GM18520 (cell line): ENCODE measurements around the gene ZNF350.
"Not testable (repeated sequence)": the region's sequence is repeated elsewhere in the genome, so short reads cannot be mapped to it uniquely, and the experiment has no call there.

ENCODE experiments used
- ATAC-seq: cut with Tn5 transposase; IDR thresholded peaks from one replicate; pipeline ENCODE4 v1.9.1; 2021; ENCODE audit not compliant: unreplicated experiment

Gene ZNF350

DNA sequence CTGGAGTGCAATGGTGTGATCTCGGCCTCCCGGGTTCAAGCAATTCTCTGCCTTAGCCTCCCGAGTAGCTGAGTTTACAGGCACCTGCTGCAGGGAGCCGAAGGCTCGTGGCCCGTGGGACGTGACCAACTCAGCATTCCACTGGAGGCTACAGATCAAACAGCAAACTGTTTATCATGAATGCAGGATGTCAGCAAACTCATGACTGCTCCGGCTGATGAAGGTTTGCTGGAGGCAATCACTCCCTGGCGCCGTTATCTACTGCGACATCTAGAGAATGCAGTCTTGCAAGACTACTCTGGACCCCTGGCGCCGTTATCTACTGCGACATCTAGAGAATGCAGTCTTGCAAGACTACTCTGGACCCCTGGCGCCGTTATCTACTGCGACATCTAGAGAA lies 10.9 kb downstream of the ZNF350 start:
- ATAC-seq: not testable (repeated sequence)

DNA sequence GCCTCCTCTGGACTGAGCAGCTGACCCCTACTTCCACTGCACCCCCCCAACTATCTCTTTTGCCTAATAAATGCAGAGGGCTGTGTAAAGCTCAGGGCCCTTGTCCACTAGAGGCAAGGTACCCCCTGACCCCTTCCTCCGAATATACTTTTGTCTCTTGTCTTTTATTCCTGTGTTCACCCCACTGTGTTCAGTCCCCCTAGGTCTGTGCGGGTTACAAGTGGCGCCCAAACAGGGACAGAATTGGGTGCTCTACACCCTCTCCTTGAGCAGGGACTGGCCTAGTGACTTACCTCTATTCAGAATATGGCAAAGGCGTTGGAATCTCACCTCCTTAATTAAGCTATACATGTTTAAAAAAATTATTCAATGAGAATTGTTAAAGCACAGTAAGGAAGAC lies 15.0 kb downstream of the ZNF350 start:
- ATAC-seq: no peak

DNA sequence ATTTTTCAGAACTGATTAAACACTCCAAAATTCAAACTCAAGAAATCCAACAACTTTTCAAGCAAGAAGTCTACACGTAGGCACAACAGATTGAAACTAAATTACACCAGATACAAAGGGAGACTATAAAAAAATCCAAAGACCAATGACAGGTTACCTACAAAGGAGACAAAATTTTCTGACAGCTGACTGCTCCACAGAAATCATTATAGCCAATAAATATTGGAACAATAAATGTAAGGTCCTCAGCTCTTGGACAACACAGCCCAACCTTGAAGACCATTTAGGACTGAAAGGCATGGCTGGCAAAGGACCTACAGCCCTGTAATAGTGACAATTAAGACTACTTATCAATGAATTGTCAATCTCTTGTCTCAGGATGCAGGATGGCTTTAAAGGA lies 15.9 kb downstream of the ZNF350 start:
- ATAC-seq: no peak

DNA sequence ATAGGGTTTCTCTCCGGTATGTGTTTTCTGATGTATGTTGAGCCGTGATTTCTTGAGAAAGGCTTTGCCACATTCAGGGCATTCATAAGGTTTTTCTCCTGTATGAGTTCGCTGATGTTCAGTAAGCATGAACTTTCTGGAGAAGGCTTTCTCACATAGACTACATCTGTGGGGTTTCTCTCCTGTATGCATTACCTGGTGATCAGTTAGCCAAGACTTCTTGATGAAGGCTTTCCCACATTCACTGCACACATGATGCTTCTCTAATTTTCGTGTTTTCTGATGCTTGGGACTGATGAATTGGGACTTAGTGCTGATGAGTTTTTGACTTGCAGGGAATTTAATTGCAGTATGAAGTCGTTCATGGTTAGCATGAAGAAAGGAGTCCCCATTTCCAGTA lies 21.1 kb downstream of the ZNF350 start:
- no peak for ATAC-seq

DNA sequence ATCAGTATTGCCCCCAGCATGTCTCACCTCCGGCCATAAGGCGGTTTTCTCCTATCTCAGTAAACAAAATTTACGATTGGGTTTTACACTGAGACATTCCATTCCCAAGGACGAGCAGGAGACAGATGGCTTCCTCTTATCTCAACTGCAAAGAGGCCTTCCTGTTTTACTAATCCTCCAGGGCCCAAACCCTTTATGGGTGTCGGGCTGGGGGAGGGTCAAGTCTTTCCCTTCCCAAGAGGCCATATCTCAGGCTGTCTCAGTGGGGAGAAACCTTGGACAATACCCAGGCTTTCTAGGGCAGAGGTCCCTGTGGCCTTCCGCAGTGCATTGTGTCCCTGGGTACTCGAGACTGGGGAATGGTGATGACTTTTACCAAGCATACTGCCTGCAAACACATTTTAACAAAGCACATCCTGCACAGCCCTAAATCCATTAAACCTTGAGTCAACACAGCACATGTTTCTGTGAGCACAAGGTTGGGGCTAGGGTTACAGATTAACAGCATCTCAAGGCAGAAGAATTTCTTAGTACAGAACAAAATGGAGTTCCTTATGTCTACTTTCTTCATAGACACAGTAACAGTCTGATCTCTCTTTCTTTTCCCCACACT lies 25.9 kb downstream of the ZNF350 start:
- ATAC-seq: not testable (repeated sequence)

DNA sequence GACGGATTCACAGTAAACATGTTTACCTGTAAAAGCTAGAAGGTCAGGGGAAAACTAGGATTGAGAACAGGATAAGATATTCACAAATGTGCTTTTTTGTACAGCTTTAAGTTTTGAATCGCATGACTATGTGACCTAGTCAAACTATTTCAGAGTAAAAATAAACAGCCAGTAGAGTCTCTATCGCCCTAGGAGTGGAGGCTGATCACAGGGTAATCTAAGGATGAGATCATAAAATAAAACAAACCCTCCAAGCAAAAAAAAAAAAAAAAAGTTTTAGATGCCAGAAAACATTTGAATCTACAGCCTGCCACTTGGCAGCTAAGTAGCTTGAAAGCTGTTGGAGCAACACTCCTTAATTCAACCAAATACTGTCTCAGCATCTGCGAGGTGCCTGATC lies 26.8 kb downstream of the ZNF350 start:
- no peak for ATAC-seq

DNA sequence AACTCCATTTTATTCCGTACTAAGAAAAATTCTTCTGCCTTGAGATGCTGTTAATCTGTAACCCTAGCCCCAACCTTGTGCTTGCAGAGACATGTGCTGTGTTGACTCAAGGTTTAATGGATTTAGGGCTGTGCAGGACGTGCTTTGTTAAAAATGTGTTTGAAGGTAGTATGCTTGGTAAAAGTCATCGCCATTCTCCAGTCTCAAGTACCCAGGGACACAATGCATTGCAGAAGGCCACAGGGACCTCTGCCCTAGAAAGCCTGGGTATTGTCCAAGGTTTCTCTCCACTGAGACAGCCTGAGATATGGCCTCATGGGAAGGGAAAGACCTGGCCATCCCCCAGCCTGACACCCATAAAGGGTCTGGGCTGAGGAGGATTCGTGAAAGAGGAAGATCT lies 28.8 kb downstream of the ZNF350 start:
- not testable (repeated sequence) for ATAC-seq

DNA sequence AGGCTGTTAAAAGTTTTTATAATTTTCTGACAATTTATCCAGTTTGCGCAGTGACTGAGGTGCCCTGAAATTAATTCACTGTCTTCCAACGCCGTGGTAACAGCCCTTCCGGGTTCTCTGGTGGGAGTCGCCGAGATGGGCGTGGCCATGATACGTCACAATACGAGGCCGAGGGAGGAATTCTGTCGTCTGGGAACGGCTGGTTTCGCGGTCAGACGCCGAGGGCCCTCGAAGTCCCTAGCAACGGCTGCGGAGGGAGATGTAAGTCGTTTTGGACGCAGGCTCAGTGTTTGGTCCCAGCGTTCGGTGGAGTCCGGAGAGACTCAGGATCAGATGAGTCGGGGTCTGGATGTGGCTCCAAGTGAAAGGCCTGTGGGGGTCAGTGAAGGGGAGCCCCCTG lies 37.7 kb downstream of the ZNF350 start:
- ATAC-seq: no peak

DNA sequence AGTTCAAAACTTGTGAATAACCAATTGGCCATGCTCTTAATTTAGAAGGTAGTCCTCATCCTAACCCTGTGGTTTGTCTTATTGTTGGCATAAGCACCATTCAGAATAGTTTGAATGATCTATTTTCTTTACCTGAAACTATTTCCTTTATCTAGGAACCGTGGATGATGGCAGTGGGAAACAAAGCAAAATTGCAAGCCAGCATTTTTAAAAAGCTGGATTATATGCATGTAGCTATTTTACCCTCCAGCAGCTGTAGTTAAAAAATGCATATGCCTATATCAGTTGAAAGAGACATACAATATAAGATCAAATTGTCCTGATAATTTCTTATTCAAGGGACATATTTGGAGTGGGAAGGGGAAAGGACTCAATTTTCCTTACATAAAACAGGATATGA lies 40.0 kb downstream of the ZNF350 start:
- no peak for ATAC-seq

DNA sequence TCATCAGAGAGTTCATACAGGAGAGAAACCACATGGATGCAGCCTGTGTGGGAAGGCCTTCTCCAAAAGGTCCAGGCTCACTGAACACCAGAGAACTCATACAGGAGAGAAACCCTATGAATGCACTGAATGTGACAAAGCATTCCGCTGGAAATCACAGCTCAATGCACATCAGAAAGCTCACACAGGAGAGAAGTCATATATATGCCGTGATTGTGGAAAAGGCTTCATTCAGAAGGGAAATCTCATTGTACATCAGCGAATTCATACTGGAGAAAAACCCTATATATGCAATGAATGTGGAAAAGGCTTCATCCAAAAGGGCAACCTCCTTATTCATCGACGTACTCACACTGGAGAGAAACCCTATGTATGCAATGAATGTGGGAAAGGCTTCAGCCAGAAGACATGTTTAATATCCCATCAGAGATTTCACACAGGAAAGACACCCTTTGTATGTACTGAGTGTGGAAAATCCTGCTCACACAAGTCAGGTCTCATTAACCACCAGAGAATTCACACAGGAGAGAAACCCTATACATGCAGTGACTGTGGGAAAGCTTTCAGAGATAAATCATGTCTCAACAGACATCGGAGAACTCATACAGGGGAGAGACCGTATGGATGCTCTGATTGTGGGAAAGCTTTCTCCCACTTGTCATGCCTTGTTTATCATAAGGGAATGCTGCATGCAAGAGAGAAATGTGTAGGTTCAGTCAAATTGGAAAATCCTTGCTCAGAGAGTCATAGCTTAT lies 41.7 kb downstream of the ZNF350 start:
- no peak for ATAC-seq

DNA sequence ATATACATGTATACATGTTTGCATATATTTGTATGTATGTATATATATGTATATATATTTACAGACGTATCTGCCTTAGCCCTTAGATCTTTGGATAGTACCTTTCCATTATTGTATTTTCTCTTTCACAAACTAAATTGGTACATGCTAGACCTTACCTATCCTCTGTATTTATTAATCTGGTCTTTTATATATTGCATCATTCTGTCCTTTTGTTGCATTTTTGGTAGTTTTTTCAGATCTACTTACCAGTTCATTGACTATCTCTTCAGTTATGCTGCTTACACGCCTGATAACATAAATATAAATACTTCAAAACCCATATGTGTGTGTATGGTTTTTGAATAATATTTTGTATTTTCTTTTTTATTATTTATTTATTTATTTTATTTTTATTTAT lies 47.7 kb downstream of the ZNF350 start:
- ATAC-seq: no peak

DNA sequence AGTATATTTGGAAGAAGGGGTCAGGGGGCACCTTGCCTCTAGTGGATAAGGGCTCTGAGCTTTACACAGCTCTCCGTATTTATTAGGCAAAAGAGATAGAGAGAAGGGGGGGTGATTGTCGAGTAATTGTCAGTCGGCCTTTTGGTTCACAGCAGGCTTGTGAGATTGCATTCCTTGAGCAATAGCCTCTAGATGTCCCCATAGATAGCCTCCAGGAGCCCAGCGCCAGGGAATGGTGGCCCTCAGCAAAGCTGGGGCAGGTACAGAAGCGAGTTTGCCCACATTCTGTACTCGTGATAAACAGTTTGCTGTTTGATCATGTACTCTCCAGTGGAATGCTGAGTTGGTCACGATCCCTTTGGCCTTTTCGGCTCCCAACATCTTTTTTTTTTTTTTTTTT lies 54.7 kb downstream of the ZNF350 start:
- ATAC-seq: no peak

DNA sequence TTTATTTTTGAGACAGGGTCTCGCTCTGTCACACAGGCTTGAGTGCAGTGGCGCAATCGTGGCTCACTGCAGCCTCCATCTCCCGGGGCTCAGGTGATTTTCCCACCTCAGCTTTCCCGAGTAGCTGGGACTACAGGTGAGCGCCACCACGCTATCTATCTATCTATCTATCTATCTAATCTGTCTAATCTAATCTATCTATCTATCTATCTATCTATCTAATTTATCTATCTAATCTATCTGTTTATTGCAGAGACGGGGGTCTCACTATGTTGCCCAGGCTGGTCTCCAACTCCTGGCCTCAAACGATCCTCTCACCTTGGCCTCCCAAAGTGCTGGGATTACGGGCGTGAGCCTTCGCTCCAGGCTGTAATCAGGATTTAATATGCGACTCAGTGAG lies 58.8 kb downstream of the ZNF350 start:
- no peak for ATAC-seq

DNA sequence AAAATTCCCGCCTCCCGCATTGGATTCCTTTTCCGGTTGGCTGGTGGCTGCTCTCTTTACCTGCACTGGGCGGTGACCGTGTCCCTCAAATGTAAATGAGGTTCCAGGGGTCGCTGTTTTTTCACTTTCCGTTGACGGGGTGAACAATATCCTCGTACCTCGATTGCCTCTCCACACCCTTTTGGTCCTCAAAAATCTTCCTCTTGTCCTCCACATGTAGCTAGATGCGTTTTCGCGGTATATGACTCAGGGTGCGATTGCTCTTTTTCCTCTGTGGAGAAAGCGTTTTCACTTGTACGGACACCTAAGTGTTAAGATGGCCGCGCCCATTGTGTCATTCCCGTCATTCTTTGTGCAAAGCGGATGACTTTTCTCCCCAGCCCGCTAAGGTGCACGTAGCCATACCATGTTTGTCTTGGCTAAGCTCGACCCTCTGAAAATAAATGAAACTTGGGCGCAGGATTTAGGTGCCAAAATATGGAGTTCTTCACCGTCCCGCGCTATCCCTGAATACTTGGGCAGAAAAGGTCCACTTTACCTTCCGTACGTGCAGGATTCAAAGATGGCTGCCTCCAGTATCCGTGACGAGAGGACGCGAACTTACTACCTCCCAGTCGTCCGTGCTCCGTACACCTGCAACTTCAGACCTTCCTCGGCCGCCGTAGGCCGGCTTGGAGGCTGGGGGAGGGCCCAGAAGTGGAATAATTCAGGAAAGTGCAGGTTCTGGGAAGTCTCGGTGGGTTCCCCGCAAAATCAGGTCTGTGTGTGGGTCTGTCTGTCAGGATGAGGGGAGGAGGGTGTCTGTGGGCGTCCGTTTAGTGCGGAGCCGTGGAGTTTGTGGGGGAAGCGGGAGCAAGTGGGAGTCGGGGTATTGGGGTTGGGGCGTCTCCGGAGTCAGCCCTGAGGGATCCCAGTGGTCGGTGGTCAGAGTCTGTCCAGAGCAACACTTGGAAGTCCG lies 59.6 kb downstream of the ZNF350 start, which contains the start of gene ZNF613:
Gene ZNF613, plus strand, starts transcription at position 689 of the 958 bp plus-strand sequence. CDS start 8,749 bp downstream, outside the sequence.
- peak; percentile 75 for ATAC-seq

DNA sequence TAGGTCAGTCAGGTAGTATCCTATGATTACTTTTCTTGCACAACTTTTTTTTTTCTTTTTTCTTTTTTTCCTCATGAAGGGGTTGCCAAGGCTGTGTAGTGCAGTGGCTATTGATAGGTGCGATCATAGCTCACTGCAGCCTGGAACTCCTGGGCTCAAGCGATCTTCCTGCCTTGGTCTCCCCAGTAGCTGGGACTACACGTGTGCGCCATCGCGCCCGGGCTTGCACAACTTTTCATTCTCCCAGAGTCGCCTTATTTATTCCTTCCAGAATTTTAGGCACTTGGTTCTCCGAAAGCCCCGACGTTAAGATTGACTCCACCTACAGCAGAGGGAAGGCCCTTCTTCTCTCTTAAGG lies 60.2 kb downstream of the ZNF350 start:
- no peak for ATAC-seq

DNA sequence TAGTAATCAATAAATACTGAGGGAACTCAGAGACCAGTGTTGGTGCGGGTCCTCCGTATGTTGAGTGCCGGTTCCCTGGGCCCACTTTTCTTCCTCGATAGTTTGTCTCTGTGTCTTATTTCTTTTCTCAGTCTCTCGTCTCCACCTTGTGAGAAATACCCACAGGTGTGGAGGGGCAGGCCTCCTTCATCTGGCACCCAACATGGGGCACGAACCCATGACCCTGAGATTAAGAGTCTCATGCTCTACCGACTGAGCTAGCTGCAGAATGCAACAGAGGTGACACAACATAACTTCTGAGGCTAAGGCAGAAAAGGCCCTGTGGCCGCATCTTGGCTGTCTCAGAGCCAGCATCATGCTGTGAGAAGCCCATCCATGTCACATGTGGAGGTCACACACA lies 64.7 kb downstream of the ZNF350 start:
- no peak for ATAC-seq

DNA sequence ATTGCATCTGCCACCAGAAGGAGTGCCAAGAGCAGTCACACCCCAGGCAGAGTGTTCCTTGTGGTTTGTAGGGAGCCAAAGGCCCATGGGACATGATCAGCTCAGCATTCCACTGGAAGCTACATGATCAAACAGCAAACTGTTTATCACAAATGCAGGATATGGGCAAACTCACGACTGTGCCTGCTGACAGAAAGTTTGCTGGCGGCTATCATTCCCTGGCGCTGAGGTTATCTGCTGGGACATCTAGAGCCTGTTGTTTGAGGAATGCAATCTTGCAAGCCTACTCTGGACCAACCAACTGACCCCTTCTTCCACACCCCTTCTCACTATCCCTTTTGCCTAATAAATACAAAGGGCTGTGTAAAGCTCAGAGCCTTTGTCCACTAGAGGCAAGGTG lies 67.0 kb downstream of the ZNF350 start:
- ATAC-seq: no peak

DNA sequence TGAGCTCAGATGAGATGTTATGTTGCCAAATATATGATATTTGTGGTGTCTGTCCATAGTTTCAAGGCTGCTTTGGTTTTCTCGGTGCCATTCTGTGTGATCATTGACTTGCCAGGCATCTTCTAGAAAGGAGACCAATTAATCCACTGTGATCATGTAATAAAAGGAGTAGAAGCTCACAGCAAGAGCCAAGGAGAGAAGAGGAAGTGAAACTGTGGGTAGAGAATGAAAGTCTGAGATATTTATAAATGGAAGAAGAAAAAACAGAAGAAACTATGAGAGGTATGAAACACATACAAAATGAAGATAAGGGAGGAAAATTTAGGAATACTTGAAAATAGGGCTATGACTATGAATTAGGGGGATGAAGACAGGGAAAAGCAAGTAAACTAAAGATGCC lies 70.5 kb downstream of the ZNF350 start:
- no peak for ATAC-seq

DNA sequence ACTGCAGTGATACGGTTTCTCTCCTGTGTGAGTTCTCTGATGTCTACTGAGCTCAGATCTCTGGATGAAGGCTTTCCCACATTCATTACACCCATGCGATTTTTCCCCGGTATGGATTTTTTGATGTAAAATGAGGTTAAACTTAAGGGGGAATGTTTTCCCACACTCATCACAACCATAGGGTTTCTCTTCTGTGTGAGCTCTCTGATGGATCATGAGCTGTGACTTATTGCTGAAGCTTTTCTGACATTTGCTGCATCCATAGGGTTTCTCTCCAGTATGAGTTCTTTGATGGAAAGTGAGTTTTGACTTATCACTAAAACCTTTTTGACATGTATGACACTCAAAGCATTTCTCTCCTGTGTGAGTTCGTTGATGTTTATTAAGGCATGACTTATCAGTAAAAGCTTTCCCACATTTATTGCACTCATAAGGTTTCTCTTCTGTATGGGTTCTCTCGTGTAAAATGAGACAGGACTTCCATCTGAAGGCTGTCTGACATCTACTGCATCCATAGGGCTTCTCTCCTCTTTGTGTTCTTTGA lies 71.2 kb downstream of the ZNF350 start:
- no peak for ATAC-seq
